ENCODE measurements around the gene TRAK2. TPM values are rescaled to one million over a fixed set of nuclear protein-coding genes. Genes with fewer than 3 reads are reported as not detected.

The TRAK2 gene
- total RNA-seq, 4 donors from 2014 or later = 41.5 to 78.9 (median 54.5) TPM

DNA sequence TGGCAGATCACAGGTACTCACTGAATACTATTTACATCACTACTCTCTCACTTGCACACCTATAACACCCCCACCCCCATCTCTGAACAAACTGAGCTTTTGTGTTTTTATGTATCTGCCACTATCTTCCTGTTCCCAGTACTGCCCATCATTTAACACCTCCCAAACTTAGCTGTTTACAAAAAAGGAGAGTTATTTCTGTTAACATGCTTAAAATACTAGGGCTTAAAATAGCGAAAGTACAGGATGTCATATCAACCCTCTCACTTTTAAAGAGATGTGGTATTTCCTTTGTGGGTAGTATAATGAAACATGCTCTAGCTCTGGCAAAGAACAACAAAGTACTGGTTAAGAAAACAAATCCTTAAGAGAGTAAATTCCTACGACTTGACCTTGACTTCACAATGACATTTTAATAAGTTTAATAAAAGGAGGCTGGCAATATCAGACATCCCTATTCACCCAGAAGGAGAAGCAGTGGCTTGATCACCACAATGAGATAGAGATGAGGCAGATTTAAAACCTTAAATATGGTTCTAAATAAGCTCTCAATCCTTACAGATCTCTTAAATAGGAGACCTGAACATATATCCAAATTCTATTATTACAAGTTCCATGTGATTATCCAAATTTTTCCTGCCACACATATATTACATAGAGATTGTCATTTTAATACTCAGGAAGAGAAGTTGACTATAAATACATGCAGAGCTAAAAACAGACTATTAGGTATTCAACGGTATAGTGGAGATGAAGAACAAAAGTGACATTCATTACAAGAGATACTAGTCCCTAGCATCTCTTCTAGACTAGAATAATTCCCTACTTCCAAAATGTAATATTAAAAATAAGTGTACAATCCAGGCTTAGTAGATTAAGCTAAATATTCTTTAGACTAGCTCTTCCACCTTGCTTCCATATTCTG lies 36.9 kb downstream of the TRAK2 start:
- peaks cover 0 to 38% (median 12%) of the 10 kb centered on the region in 4 donors for H3K4me1 ChIP-seq
- intact Hi-C loops (cut with DNase I; ENCODE audit: low total_unique reads) (no loop called here), in situ Hi-C loops (cut with MboI; ENCODE audit: low pct_ligation_motif_present in 1 of 4, low pct_unique_long_range_greater_than_20kb in 1 of 4, low sequenced_read_pairs in 3 of 4) (no loop called here)
- peak overlapping the region in 1 of 4 donors; percentile 3 for H3K27ac ChIP-seq
- no peaks in the 10 kb centered on the region for H3K36me3 ChIP-seq
- 38 to 55% methylated on average over 3 of the region's 3 CpGs for WGBS, 2 donors (ENCODE audit: low coverage in 1 of 2)
- TF ChIP-seq EP300 (IDR thresholded peaks at IDR 0.05; ENCODE audit: low read depth) (no peak), POLR2AphosphoS5 (IDR thresholded peaks at IDR 0.05) (no peak), POLR2A (IDR thresholded peaks at IDR 0.05) (no peak)
- TF ChIP-seq, protein P1, sequence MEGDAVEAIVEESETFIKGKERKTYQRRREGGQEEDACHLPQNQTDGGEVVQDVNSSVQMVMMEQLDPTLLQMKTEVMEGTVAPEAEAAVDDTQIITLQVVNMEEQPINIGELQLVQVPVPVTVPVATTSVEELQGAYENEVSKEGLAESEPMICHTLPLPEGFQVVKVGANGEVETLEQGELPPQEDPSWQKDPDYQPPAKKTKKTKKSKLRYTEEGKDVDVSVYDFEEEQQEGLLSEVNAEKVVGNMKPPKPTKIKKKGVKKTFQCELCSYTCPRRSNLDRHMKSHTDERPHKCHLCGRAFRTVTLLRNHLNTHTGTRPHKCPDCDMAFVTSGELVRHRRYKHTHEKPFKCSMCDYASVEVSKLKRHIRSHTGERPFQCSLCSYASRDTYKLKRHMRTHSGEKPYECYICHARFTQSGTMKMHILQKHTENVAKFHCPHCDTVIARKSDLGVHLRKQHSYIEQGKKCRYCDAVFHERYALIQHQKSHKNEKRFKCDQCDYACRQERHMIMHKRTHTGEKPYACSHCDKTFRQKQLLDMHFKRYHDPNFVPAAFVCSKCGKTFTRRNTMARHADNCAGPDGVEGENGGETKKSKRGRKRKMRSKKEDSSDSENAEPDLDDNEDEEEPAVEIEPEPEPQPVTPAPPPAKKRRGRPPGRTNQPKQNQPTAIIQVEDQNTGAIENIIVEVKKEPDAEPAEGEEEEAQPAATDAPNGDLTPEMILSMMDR (IDR thresholded peaks at IDR 0.05) = no peak
- no peak overlapping the region for H3K4me3 ChIP-seq
- no peak for DNase-seq
- H3K27me3 ChIP-seq = no peaks in the 10 kb centered on the region
- no peaks in the 10 kb centered on the region for H3K9me3 ChIP-seq

DNA sequence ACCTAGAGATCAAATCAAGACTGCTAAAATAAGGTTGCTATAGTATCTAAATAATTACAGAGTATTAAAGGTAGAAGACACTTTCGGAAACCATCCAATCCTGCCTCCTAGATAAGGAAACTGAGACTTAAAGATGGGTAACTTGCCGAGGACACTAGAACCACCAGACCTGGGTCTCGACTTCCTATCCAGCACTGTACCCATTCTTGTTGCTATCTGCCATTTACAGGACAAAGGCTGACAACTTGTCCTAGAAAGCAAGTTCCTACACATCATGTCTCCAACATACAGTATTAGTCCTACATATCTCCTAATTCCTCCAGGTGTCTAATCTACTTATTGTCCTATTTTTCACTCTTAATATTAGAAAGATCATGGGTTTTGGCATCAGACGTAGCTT lies 37.7 kb downstream of the TRAK2 start:
- intact Hi-C loops (cut with DNase I; ENCODE audit: low total_unique reads) = no loop called here
- H3K4me3 ChIP-seq = no peak overlapping the region
- H3K36me3 ChIP-seq = no peaks in the 10 kb centered on the region
- TF ChIP-seq POLR2AphosphoS5 (IDR thresholded peaks at IDR 0.05) (no peak), POLR2A (IDR thresholded peaks at IDR 0.05) (no peak), EP300 (IDR thresholded peaks at IDR 0.05; ENCODE audit: low read depth) (no peak)
- TF ChIP-seq, protein P1 (IDR thresholded peaks at IDR 0.05) = no peak
- no peak for DNase-seq
- peaks cover 0 to 30% (median 11%) of the 10 kb centered on the region in 4 donors for H3K4me1 ChIP-seq
- peak overlapping the region in 1 of 4 donors; percentile 3 for H3K27ac ChIP-seq
- H3K27me3 ChIP-seq = no peaks in the 10 kb centered on the region
- 65 to 83% methylated on average over 2 to 4 of the region's 4 CpGs for WGBS, 2 donors (ENCODE audit: low coverage in 1 of 2)
- H3K9me3 ChIP-seq = no peaks in the 10 kb centered on the region
- in situ Hi-C loops (cut with MboI; ENCODE audit: low pct_ligation_motif_present in 1 of 4, low pct_unique_long_range_greater_than_20kb in 1 of 4, low sequenced_read_pairs in 3 of 4) = no loop called here

DNA sequence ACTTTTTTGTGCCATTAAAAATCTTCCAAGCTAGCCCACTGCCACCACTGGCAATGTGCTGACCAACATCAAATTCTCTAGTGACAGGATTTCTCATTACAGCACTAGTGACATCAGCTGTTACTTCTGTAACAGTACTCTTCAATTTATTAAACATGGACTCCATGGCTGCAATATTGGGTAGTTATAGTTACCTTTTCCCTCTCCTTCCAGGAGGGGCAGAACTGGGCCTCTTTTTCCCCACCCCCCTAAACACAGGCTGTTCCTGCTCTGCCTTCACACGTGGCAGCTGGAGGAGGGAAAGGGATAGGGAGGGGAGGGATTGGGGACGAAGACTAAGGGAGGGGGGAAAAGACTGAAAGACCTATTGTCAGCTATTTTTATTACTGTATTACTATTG lies 38.1 kb downstream of the TRAK2 start:
- Histone ChIP-seq H3K36me3 (no peaks in the 10 kb centered on the region), H3K4me1 (peaks cover 0 to 28% (median 11%) of the 10 kb centered on the region in 4 donors), H3K27ac (no peak overlapping the region), H3K9me3 (no peaks in the 10 kb centered on the region), H3K27me3 (no peaks in the 10 kb centered on the region), H3K4me3 (no peak overlapping the region)
- in situ Hi-C loops (cut with MboI; ENCODE audit: low pct_ligation_motif_present in 1 of 4, low pct_unique_long_range_greater_than_20kb in 1 of 4, low sequenced_read_pairs in 3 of 4) = no loop called here
- DNase-seq = no peak
- intact Hi-C loops (cut with DNase I; ENCODE audit: low total_unique reads) = no loop called here
- no peak for TF ChIP-seq POLR2A (IDR thresholded peaks at IDR 0.05)
- no peak for TF ChIP-seq POLR2AphosphoS5 (IDR thresholded peaks at IDR 0.05)
- TF ChIP-seq, protein P1 (IDR thresholded peaks at IDR 0.05) = no peak
- TF ChIP-seq EP300 (IDR thresholded peaks at IDR 0.05; ENCODE audit: low read depth) = no peak
- WGBS, 2 donors (ENCODE audit: low coverage in 1 of 2) = 65% methylated on average over 2 of the region's 2 CpGs; no CpG with 5 or more reads in 1 of the 2 donors

DNA sequence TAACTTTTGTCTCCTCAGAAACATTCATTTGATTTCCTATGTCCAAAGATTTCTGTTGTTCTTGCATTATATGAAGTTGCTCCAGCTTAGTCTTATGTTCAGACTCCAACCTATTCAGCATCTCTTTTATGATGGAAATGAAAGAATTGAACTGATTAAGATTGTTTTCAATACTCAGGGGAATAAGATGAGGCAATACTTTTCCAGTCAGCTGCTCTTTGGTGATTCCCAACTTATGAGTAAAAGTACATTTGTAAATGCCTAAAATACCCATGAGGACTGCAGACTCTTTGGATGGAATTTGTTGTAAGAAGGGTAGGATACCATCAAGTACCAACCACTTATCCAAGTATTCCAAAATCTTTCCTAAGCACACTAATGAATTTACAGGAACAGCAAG lies 39.8 kb downstream of the TRAK2 start:
- Histone ChIP-seq H3K9me3 (no peaks in the 10 kb centered on the region), H3K27me3 (no peaks in the 10 kb centered on the region), H3K4me1 (peaks cover 4 to 37% (median 17%) of the 10 kb centered on the region in 4 donors), H3K4me3 (no peak overlapping the region), H3K27ac (no peak overlapping the region), H3K36me3 (no peaks in the 10 kb centered on the region)
- intact Hi-C loops (cut with DNase I; ENCODE audit: low total_unique reads) = no loop called here
- TF ChIP-seq POLR2AphosphoS5 (IDR thresholded peaks at IDR 0.05) (no peak), EP300 (IDR thresholded peaks at IDR 0.05; ENCODE audit: low read depth) (no peak), POLR2A (IDR thresholded peaks at IDR 0.05) (no peak)
- TF ChIP-seq, protein P1 (IDR thresholded peaks at IDR 0.05) = no peak
- in situ Hi-C loops (cut with MboI; ENCODE audit: low pct_ligation_motif_present in 1 of 4, low pct_unique_long_range_greater_than_20kb in 1 of 4, low sequenced_read_pairs in 3 of 4) = no loop called here
- DNase-seq = no peak
